ENCODE data around the gene CHM.
"Not testable (repeated sequence)": the region's sequence is repeated elsewhere in the genome, so short reads cannot be mapped to it uniquely, and the experiment has no call there.

GRCh38 chrX:85944751-85945150 lies 102.6 kb downstream of the CHM start:
- TF ChIP-seq YY1 (IDR thresholded peaks at IDR 0.05; ENCODE audit: insufficient read depth, insufficient read length); SUZ12 (IDR thresholded peaks at IDR 0.05; ENCODE audit: extremely low read depth, insufficient read depth, insufficient read length); ZNF274 (IDR thresholded peaks at IDR 0.05; ENCODE audit: low read depth, low read length): not testable (repeated sequence)
